HEK293 (cell line): Measurements from ENCODE around the gene S100A1.
A peak's percentile ranks its signal among the peaks of the same experiment; 100 is the strongest.

Source experiments
- CTCF ChIA-PET: fragments of 350-600 bp; formaldehyde crosslinking; extraction: SDS; loops from one replicate; lab custom pipeline; 2021; ENCODE audit warnings: antibody characterized with exemption; lab: Yijun Ruan, JAX
- POLR2A ChIA-PET: fragments of 300-600 bp; formaldehyde crosslinking; extraction: SDS; loops from one replicate; lab custom pipeline; 2020; ENCODE audit warnings: antibody characterized with exemption, inconsistent platforms; lab: Yijun Ruan, JAX
- H3K27ac ChIP-seq: fragments of 200-500 bp; sonication (Bioruptor generic); 2 replicates; pipeline ENCODE4 v1.5.1; 2014; ENCODE audit warnings: low read depth, low read length, control low read depth, inconsistent platforms; ENCODE audit errors: extremely low read depth
- H3K36me3 ChIP-seq, 2 experiments: fragments of 200-500 bp in 1 of 2; sonication (Bioruptor generic) in 1 of 2; 1 replicate in 1 of 2; 2 replicates in 1 of 2; pipeline ENCODE4 v1.5.1; 2014 to 2017; ENCODE audit warnings: inconsistent platforms in 2 of 2, low read length in 2 of 2; ENCODE audit not compliant: control insufficient read depth in 2 of 2, insufficient read depth in 1 of 2
- H3K4me1 ChIP-seq: fragments of 200-500 bp; sonication (Bioruptor generic); 2 replicates; pipeline ENCODE4 v1.5.1; 2014; ENCODE audit warnings: mild to moderate bottlenecking, low read length, inconsistent platforms; ENCODE audit not compliant: control insufficient read depth, insufficient read depth
- H3K4me3 ChIP-seq: 2 replicates; pipeline ENCODE4 v1.5.1; 2011; ENCODE audit warnings: low read depth, mild to moderate bottlenecking, control low read depth, low read length, moderate library complexity
- H3K9me3 ChIP-seq: fragments of 200-500 bp; sonication (Bioruptor generic); 2 replicates; pipeline ENCODE4 v1.5.1; 2014; ENCODE audit warnings: low read depth, low read length, inconsistent platforms; ENCODE audit not compliant: control insufficient read depth, insufficient read depth
- FEZF1 ChIP-seq: fragments of 450-650 bp; formaldehyde crosslinking; IDR thresholded peaks from 2 replicates; pipeline ENCODE4 v1.5.1; 2016; ENCODE audit warnings: missing biosample characterization, missing genetic modification characterization
- SCRT1 ChIP-seq: fragments of 450-650 bp; formaldehyde crosslinking; IDR thresholded peaks from 2 replicates; pipeline ENCODE4 v1.5.1; 2016; ENCODE audit warnings: missing biosample characterization, missing genetic modification characterization, borderline replicate concordance
- SCRT2 ChIP-seq: fragments of 450-650 bp; formaldehyde crosslinking; IDR thresholded peaks from 2 replicates; pipeline ENCODE4 v1.5.1; 2016; ENCODE audit warnings: missing biosample characterization, missing genetic modification characterization
- SETDB1 ChIP-seq: IDR thresholded peaks from one replicate; pipeline ENCODE4 v1.6.1; 2017; ENCODE audit warnings: mild to moderate bottlenecking, low read length, moderate library complexity, mixed read lengths; ENCODE audit not compliant: insufficient read length
- ZBTB20 ChIP-seq: fragments of 450-650 bp; formaldehyde crosslinking; IDR thresholded peaks from 2 replicates; pipeline ENCODE4 v1.5.1; 2016; ENCODE audit warnings: missing biosample characterization, missing genetic modification characterization
- ZBTB7A ChIP-seq: fragments of 450-650 bp; formaldehyde crosslinking; IDR thresholded peaks from 2 replicates; pipeline ENCODE4 v1.5.1; 2016; ENCODE audit warnings: low read depth, missing biosample characterization, missing genetic modification characterization
- ZBTB8A ChIP-seq: fragments of 450-650 bp; formaldehyde crosslinking; IDR thresholded peaks from 2 replicates; pipeline ENCODE4 v1.5.1; 2016; ENCODE audit warnings: missing biosample characterization, missing genetic modification characterization
- ZNF10 ChIP-seq: fragments of 450-650 bp; formaldehyde crosslinking; IDR thresholded peaks from 2 replicates; pipeline ENCODE4 v1.5.1; 2017; ENCODE audit warnings: missing biosample characterization, missing genetic modification characterization
- ZNF629 ChIP-seq: fragments of 450-650 bp; formaldehyde crosslinking; IDR thresholded peaks from 2 replicates; pipeline ENCODE4 v1.5.1; 2017; ENCODE audit warnings: missing biosample characterization, missing genetic modification characterization
- ZNF692 ChIP-seq: fragments of 450-650 bp; formaldehyde crosslinking; IDR thresholded peaks from 2 replicates; pipeline ENCODE4 v1.5.1; 2016; ENCODE audit warnings: missing biosample characterization, missing genetic modification characterization
- ZSCAN5A ChIP-seq: fragments of 450-650 bp; formaldehyde crosslinking; IDR thresholded peaks from 2 replicates; pipeline ENCODE4 v1.5.1; 2016; ENCODE audit warnings: missing biosample characterization, missing genetic modification characterization
- TF ChIP-seq, protein P1 (sequence below): fragments of 450-650 bp; formaldehyde crosslinking; IDR thresholded peaks from 2 replicates; pipeline ENCODE4 v1.5.1; 2016; ENCODE audit warnings: missing biosample characterization, missing genetic modification characterization
- TF ChIP-seq, protein P2 (sequence below): fragments of 450-650 bp; formaldehyde crosslinking; IDR thresholded peaks from 2 replicates; pipeline ENCODE4 v1.5.1; 2016; ENCODE audit warnings: missing biosample characterization, missing genetic modification characterization
- TF ChIP-seq, protein P3 (sequence below): fragments of 450-650 bp; formaldehyde crosslinking; IDR thresholded peaks from 2 replicates; pipeline ENCODE4 v1.5.1; 2016; ENCODE audit warnings: missing biosample characterization, missing genetic modification characterization, low read depth

The S100A1 gene

DNA sequence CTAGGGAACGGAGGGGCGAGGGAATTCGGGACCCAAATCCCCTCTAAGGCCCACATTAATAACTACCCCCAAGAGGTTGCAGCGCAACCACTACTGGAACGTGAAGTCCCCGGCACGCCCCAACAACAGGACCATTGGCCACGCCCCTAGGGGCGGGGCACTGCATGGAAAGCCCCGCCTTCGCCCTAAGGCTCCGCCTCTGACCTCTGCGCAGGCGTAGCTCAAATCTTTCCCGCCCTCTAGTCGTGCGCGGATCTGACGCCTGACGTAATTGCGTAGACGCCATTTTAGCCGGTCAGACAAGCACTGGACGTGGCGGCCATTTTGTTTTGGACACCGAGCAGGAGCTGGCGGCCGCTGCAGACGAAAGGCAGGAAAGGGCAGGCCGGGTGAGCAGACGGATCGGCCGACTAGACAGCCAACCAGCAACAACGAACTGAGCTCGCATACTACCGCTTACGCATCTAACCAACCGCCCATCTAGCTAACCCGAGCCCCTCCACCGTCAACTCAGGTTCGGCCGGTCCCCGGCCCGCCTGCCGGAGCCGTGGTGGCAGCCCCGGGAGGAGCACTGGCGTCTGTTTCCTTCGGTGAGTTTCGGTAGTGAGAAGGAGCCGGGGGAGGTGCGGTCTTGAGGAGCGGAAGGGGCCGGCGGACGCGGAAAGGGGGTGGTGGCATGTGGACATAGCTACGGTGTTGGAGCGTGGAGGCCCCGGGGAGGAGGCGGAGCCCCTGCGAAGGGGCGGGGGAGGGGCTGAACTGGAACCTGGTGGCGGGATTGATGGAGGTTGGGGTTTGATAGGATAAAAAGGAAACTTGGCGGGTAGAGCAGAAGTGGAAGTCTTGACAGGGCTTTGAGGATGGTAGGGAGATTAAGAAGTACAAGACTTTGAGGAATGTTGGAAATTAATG is 5.8 kb downstream of the S100A1 start, which contains the start of gene CHTOP (continued):
- TF ChIP-seq, protein P1, sequence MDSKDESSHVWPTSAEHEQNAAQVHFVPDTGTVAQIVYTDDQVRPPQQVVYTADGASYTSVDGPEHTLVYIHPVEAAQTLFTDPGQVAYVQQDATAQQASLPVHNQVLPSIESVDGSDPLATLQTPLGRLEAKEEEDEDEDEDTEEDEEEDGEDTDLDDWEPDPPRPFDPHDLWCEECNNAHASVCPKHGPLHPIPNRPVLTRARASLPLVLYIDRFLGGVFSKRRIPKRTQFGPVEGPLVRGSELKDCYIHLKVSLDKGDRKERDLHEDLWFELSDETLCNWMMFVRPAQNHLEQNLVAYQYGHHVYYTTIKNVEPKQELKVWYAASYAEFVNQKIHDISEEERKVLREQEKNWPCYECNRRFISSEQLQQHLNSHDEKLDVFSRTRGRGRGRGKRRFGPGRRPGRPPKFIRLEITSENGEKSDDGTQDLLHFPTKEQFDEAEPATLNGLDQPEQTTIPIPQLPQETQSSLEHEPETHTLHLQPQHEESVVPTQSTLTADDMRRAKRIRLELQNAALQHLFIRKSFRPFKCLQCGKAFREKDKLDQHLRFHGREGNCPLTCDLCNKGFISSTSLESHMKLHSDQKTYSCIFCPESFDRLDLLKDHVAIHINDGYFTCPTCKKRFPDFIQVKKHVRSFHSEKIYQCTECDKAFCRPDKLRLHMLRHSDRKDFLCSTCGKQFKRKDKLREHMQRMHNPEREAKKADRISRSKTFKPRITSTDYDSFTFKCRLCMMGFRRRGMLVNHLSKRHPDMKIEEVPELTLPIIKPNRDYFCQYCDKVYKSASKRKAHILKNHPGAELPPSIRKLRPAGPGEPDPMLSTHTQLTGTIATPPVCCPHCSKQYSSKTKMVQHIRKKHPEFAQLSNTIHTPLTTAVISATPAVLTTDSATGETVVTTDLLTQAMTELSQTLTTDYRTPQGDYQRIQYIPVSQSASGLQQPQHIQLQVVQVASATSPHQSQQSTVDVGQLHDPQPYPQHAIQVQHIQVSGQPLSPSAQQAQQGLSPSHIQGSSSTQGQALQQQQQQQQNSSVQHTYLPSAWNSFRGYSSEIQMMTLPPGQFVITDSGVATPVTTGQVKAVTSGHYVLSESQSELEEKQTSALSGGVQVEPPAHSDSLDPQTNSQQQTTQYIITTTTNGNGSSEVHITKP, result peak; percentile 79
- TF ChIP-seq ZBTB7A (tag by site-specific recombination), result no peak
- TF ChIP-seq, protein P2, sequence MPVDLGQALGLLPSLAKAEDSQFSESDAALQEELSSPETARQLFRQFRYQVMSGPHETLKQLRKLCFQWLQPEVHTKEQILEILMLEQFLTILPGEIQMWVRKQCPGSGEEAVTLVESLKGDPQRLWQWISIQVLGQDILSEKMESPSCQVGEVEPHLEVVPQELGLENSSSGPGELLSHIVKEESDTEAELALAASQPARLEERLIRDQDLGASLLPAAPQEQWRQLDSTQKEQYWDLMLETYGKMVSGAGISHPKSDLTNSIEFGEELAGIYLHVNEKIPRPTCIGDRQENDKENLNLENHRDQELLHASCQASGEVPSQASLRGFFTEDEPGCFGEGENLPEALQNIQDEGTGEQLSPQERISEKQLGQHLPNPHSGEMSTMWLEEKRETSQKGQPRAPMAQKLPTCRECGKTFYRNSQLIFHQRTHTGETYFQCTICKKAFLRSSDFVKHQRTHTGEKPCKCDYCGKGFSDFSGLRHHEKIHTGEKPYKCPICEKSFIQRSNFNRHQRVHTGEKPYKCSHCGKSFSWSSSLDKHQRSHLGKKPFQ (tag by site-specific recombination), result 0 out of 2 replicates have a peak, but pooled peaks have one; percentile 51

- no peak for TF ChIP-seq ZSCAN5A
- TF ChIP-seq SCRT2 (tag by site-specific recombination), result peak; percentile 79
- TF ChIP-seq ZNF10 (tag by site-specific recombination), result no peak
- peak; percentile 83 for TF ChIP-seq SCRT1
- CTCF ChIA-PET, result interaction anchor here (0.9 kb wide), 1 partner anchor 351 kb away, joined by 5 read pairs; the partner anchor contains the start of gene RAB13
- POLR2A ChIA-PET, result interaction anchor here (2.4 to 2.5 kb wide), 2 partner anchors 11 to 17 kb away, joined by 17 to 25 read pairs; no protein-coding TSS in a partner anchor
- Histone ChIP-seq H3K36me3 (peaks cover 40 to 58% of the 10 kb centered on the region in 2 experiments), H3K9me3 (no peaks in the 10 kb centered on the region), H3K27ac (no peak overlapping the region), H3K4me3 (no peak overlapping the region), H3K4me1 (no peaks in the 10 kb centered on the region)
Measured at GRCh38 chr1:153635872-153636271, 7.6 kb downstream of the S100A1 start.

- no peak overlapping the region for H3K4me3 ChIP-seq
- no peaks in the 10 kb centered on the region for H3K4me1 ChIP-seq
- TF ChIP-seq FEZF1 (tag by site-specific recombination) (peak; percentile 32; the same call in 1 of the 2 replicates), SETDB1 (no peak), ZBTB8A (no peak), ZNF629 (tag by site-specific recombination) (peak; percentile 60), ZNF692 (tag by site-specific recombination) (0 out of 2 replicates have a peak, but pooled peaks have one; percentile 24), ZBTB20 (no peak)
- TF ChIP-seq, protein P3, sequence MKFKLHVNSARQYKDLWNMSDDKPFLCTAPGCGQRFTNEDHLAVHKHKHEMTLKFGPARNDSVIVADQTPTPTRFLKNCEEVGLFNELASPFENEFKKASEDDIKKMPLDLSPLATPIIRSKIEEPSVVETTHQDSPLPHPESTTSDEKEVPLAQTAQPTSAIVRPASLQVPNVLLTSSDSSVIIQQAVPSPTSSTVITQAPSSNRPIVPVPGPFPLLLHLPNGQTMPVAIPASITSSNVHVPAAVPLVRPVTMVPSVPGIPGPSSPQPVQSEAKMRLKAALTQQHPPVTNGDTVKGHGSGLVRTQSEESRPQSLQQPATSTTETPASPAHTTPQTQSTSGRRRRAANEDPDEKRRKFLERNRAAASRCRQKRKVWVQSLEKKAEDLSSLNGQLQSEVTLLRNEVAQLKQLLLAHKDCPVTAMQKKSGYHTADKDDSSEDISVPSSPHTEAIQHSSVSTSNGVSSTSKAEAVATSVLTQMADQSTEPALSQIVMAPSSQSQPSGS (tag by site-specific recombination), result peak; percentile 65
- TF ChIP-seq, all 188 proteins: peak for 4
- CTCF ChIA-PET, result interaction anchor here (2.0 kb wide), 1 partner anchor 9 kb away, joined by 9 read pairs; the partner anchor contains the start of gene S100A13
- POLR2A ChIA-PET, result no interaction called here
- H3K9me3 ChIP-seq, result no peaks in the 10 kb centered on the region
- no peak overlapping the region for H3K27ac ChIP-seq
- peaks cover 44 to 62% of the 10 kb centered on the region in 2 experiments for H3K36me3 ChIP-seq
Measured at GRCh38 chr1:153636312-153636711, 8.1 kb downstream of the S100A1 start.
